ENCODE data around the gene MAN2A1. TPM values are rescaled to one million over a fixed set of nuclear protein-coding genes. Genes with fewer than 3 reads are reported as not detected.

MAN2A1 gene
- total RNA-seq, 1 donor from 2014 or later: 83.6 TPM

DNA sequence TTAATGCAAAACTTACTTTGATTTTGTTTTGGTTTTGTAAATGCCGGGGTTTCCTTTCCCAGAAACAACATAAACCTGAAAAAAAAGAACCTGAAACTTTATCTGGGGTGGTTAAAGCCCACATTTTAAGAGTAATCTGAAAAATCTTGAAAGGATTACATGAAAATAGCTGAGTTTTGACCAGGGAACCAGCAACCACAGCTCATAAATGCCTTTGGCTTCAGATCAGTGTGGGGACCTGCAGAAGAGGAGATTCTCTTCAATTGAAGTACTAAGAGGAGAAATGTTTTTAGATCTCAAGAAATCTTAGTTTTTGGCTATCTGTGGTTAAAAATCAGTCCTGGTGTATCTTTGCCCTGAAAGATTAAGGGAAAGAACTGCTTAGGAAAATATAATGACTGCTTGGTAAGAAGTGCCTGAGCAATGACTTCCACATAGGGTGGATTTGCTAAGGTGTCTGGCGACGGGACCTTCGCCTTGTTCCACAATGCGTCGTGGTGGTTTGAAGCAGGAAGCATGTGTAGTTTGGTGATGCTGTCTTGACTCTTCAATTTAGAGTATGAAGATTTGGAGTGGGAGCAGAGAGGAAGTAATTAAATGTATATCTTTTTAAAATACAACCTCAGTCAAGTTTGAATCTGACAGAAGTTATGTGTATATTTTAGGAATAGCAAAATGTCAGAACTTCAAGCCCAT is 186.5 kb downstream of the MAN2A1 start:
- Mint-ChIP-seq H3K27me3 (ENCODE audit: unreplicated experiment) (no peaks in the 10 kb centered on the region), H3K4me1 (ENCODE audit: unreplicated experiment) (no peaks in the 10 kb centered on the region), H3K4me3 (ENCODE audit: unreplicated experiment) (no peak overlapping the region), H3K36me3 (ENCODE audit: low read depth, unreplicated experiment) (peaks cover 4% of the 10 kb centered on the region), H3K27ac (ENCODE audit: unreplicated experiment) (no peak overlapping the region), H3K9me3 (ENCODE audit: unreplicated experiment) (no peaks in the 10 kb centered on the region)
- DNase-seq (ENCODE audit: low spot score): no peak
- TF ChIP-seq, protein P1, sequence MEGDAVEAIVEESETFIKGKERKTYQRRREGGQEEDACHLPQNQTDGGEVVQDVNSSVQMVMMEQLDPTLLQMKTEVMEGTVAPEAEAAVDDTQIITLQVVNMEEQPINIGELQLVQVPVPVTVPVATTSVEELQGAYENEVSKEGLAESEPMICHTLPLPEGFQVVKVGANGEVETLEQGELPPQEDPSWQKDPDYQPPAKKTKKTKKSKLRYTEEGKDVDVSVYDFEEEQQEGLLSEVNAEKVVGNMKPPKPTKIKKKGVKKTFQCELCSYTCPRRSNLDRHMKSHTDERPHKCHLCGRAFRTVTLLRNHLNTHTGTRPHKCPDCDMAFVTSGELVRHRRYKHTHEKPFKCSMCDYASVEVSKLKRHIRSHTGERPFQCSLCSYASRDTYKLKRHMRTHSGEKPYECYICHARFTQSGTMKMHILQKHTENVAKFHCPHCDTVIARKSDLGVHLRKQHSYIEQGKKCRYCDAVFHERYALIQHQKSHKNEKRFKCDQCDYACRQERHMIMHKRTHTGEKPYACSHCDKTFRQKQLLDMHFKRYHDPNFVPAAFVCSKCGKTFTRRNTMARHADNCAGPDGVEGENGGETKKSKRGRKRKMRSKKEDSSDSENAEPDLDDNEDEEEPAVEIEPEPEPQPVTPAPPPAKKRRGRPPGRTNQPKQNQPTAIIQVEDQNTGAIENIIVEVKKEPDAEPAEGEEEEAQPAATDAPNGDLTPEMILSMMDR (IDR thresholded peaks at IDR 0.05; ENCODE audit: unreplicated experiment): no peak

- Mint-ChIP-seq H3K9me3 (ENCODE audit: unreplicated experiment) (no peaks in the 10 kb centered on the region), H3K4me1 (ENCODE audit: unreplicated experiment) (no peaks in the 10 kb centered on the region), H3K36me3 (ENCODE audit: low read depth, unreplicated experiment) (peaks cover 4% of the 10 kb centered on the region), H3K4me3 (ENCODE audit: unreplicated experiment) (no peak overlapping the region), H3K27me3 (ENCODE audit: unreplicated experiment) (no peaks in the 10 kb centered on the region), H3K27ac (ENCODE audit: unreplicated experiment) (no peak overlapping the region)
- no peak for DNase-seq (ENCODE audit: low spot score)
- TF ChIP-seq, protein P1 (IDR thresholded peaks at IDR 0.05; ENCODE audit: unreplicated experiment): no peak
Measured at GRCh38 chr5:109876941-109877669, 187.4 kb downstream of the MAN2A1 start.

DNA sequence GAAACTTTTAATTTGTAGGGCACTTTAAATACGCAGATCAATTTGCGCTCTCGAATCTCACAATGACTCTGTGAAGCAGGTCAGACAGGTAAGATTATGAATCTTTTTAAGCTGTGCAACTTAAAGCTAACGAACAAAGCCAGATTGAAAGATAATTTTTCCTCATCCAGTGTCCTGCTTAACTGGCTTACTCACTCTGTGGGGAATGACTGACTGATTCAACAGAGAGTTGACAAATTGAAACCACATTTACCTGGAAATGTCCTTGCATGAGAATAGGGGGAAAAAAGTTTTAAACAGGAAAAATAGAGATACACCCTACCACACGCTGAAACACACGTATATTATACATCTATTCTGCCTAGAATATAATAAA is 187.9 kb downstream of the MAN2A1 start:
- no peaks in the 10 kb centered on the region for H3K27me3 Mint-ChIP-seq (ENCODE audit: unreplicated experiment)
- peaks cover 2% of the 10 kb centered on the region for H3K36me3 Mint-ChIP-seq (ENCODE audit: low read depth, unreplicated experiment)
- H3K4me1 Mint-ChIP-seq (ENCODE audit: unreplicated experiment): no peaks in the 10 kb centered on the region
- no peak overlapping the region for H3K27ac Mint-ChIP-seq (ENCODE audit: unreplicated experiment)
- no peaks in the 10 kb centered on the region for H3K9me3 Mint-ChIP-seq (ENCODE audit: unreplicated experiment)
- TF ChIP-seq, protein P1 (IDR thresholded peaks at IDR 0.05; ENCODE audit: unreplicated experiment): no peak
- H3K4me3 Mint-ChIP-seq (ENCODE audit: unreplicated experiment): no peak overlapping the region
- DNase-seq (ENCODE audit: low spot score): no peak

GRCh38 chr5:109878887-109879286 is 189.2 kb downstream of the MAN2A1 start:
- Mint-ChIP-seq H3K4me1 (ENCODE audit: unreplicated experiment) (no peaks in the 10 kb centered on the region), H3K9me3 (ENCODE audit: unreplicated experiment) (no peaks in the 10 kb centered on the region), H3K27me3 (ENCODE audit: unreplicated experiment) (no peaks in the 10 kb centered on the region), H3K27ac (ENCODE audit: unreplicated experiment) (no peak overlapping the region), H3K4me3 (ENCODE audit: unreplicated experiment) (no peak overlapping the region), H3K36me3 (ENCODE audit: low read depth, unreplicated experiment) (no peaks in the 10 kb centered on the region)
- TF ChIP-seq, protein P1 (IDR thresholded peaks at IDR 0.05; ENCODE audit: unreplicated experiment): no peak
- DNase-seq (ENCODE audit: low spot score): no peak
